ENCODE results near the gene EDN3. TPM values are rescaled to one million over a fixed set of nuclear protein-coding genes. Genes with fewer than 3 reads are reported as not detected.

The EDN3 gene
- total RNA-seq, 1 experiment from 2014 or later, result 41.8 TPM

DNA sequence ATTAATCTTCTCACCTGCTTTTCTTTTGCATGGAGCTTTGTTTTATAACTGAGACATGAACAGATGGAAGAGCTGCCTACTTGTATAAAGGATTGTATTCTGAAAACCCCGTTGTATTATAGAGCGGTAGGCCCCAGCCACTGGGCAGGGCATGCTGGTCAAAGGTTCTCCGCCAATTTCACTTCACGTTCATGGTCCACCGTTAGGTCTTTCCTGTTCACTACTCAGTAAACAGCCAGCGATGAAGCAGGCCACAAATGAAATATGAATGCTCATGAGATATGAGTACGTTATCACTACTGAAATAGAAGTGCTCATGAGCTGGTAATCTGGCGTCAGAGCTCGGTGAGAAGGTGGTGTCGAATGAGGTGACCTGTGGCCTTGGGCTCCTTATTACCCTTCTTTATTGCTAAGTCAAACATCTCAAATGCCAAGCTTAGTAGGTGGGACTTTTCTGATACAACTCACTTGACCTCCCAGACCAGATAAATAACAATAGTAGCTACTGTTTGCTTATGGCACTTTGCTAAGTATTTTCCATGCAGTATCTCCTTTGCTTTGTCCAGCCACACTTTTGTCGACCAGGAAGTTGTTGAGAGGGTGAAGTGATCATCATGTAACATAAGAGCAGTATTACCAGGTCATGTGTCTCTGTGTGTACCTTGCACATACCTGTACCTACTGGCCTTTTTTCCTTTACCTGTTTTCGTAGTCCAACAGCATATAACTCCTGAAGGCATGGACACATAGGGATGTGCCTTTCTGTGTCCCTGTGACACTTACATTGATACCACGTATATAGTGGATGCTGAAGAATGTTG, 16.7 kb downstream of the EDN3 start:
- no peak overlapping the region for H3K4me3 ChIP-seq (ENCODE audit: low read depth, low read length)
- POLR2A ChIA-PET, result no interaction called here
- intact Hi-C loops (cut with micrococcal nuclease; ENCODE audit: unreplicated experiment), result no loop called here
- peaks cover 13% of the 10 kb centered on the region for H3K4me1 Mint-ChIP-seq (ENCODE audit: low read depth, unreplicated experiment)
- no peaks in the 10 kb centered on the region for H3K4me1 ChIP-seq
- no peaks in the 10 kb centered on the region for H3K27me3 ChIP-seq (replicated peaks; ENCODE audit: control insufficient read depth, insufficient read depth, low read length)
- no peak overlapping the region for H3K4me3 Mint-ChIP-seq (ENCODE audit: unreplicated experiment)
- BruUV-seq (replicated peaks), result no TSS peak
- H3K9me3 Mint-ChIP-seq (ENCODE audit: unreplicated experiment), result no peaks in the 10 kb centered on the region
- H3K27me3 Mint-ChIP-seq (ENCODE audit: insufficient read depth, unreplicated experiment), result no peaks in the 10 kb centered on the region
- H3K36me3 ChIP-seq (ENCODE audit: control insufficient read depth, insufficient read depth, low read length), result no peaks in the 10 kb centered on the region
- TF ChIP-seq, protein P1, sequence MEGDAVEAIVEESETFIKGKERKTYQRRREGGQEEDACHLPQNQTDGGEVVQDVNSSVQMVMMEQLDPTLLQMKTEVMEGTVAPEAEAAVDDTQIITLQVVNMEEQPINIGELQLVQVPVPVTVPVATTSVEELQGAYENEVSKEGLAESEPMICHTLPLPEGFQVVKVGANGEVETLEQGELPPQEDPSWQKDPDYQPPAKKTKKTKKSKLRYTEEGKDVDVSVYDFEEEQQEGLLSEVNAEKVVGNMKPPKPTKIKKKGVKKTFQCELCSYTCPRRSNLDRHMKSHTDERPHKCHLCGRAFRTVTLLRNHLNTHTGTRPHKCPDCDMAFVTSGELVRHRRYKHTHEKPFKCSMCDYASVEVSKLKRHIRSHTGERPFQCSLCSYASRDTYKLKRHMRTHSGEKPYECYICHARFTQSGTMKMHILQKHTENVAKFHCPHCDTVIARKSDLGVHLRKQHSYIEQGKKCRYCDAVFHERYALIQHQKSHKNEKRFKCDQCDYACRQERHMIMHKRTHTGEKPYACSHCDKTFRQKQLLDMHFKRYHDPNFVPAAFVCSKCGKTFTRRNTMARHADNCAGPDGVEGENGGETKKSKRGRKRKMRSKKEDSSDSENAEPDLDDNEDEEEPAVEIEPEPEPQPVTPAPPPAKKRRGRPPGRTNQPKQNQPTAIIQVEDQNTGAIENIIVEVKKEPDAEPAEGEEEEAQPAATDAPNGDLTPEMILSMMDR (IDR thresholded peaks at IDR 0.05; ENCODE audit: insufficient read depth in 1 of 2, low read depth in 1 of 2, low read length in 1 of 2, severe bottlenecking in 1 of 2, unreplicated experiment in 1 of 2), result no peak
- H3K27ac Mint-ChIP-seq (ENCODE audit: unreplicated experiment), result no peak overlapping the region
- H3K36me3 Mint-ChIP-seq (ENCODE audit: insufficient read depth, unreplicated experiment), result peaks cover 5% of the 10 kb centered on the region
- DNase-seq, result no peak
- CTCF ChIA-PET, result no interaction called here
- H3K9me3 ChIP-seq, result no peaks in the 10 kb centered on the region

- Mint-ChIP-seq H3K27me3 (ENCODE audit: insufficient read depth, unreplicated experiment) (no peaks in the 10 kb centered on the region), H3K36me3 (ENCODE audit: insufficient read depth, unreplicated experiment) (peaks cover 5% of the 10 kb centered on the region), H3K4me3 (ENCODE audit: unreplicated experiment) (no peak overlapping the region), H3K9me3 (ENCODE audit: unreplicated experiment) (no peaks in the 10 kb centered on the region), H3K27ac (ENCODE audit: unreplicated experiment) (no peak overlapping the region), H3K4me1 (ENCODE audit: low read depth, unreplicated experiment) (peaks cover 13% of the 10 kb centered on the region)
- no peak for DNase-seq
- H3K36me3 ChIP-seq (ENCODE audit: control insufficient read depth, insufficient read depth, low read length), result no peaks in the 10 kb centered on the region
- TF ChIP-seq, protein P1 (IDR thresholded peaks at IDR 0.05; ENCODE audit: insufficient read depth in 1 of 2, low read depth in 1 of 2, low read length in 1 of 2, severe bottlenecking in 1 of 2, unreplicated experiment in 1 of 2), result no peak
- POLR2A ChIA-PET, result no interaction called here
- no TSS peak for BruUV-seq (replicated peaks)
- no peaks in the 10 kb centered on the region for H3K27me3 ChIP-seq (replicated peaks; ENCODE audit: control insufficient read depth, insufficient read depth, low read length)
- H3K9me3 ChIP-seq, result no peaks in the 10 kb centered on the region
- CTCF ChIA-PET, result no interaction called here
- H3K4me1 ChIP-seq, result no peaks in the 10 kb centered on the region
- no peak overlapping the region for H3K4me3 ChIP-seq (ENCODE audit: low read depth, low read length)
- intact Hi-C loops (cut with micrococcal nuclease; ENCODE audit: unreplicated experiment), result no loop called here
Measured at GRCh38 chr20:59318201-59318790, 17.9 kb downstream of the EDN3 start.

DNA sequence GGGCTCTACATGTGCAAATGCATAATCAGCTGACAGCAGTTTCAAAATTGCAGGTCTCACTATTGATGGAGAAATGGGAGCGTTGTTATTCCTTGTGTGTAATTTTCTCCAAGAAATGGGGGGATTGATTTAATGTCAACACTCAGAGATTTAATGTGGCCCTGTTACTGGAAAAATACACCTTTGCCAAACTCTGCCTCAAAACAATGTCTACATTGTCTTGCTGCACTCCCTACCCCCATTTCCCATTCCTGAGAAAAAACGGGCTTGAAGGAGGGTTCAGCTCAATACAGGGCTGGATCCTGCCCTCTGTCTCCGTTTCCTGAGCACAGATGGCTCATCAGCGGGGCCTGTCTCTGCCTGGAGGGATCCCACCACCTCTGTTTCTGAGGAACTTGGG, 18.4 kb downstream of the EDN3 start:
- H3K4me1 Mint-ChIP-seq (ENCODE audit: low read depth, unreplicated experiment), result peaks cover 13% of the 10 kb centered on the region
- DNase-seq, result no peak
- Histone ChIP-seq H3K27me3 (replicated peaks; ENCODE audit: control insufficient read depth, insufficient read depth, low read length) (no peaks in the 10 kb centered on the region), H3K9me3 (no peaks in the 10 kb centered on the region), H3K36me3 (ENCODE audit: control insufficient read depth, insufficient read depth, low read length) (no peaks in the 10 kb centered on the region), H3K4me1 (no peaks in the 10 kb centered on the region), H3K4me3 (ENCODE audit: low read depth, low read length) (no peak overlapping the region)
- CTCF ChIA-PET, result no interaction called here
- intact Hi-C loops (cut with micrococcal nuclease; ENCODE audit: unreplicated experiment), result no loop called here
- POLR2A ChIA-PET, result no interaction called here
- no peak overlapping the region for H3K27ac Mint-ChIP-seq (ENCODE audit: unreplicated experiment)
- TF ChIP-seq, protein P1 (IDR thresholded peaks at IDR 0.05; ENCODE audit: insufficient read depth in 1 of 2, low read depth in 1 of 2, low read length in 1 of 2, severe bottlenecking in 1 of 2, unreplicated experiment in 1 of 2), result no peak
- no TSS peak for BruUV-seq (replicated peaks)
- H3K27me3 Mint-ChIP-seq (ENCODE audit: insufficient read depth, unreplicated experiment), result no peaks in the 10 kb centered on the region
- H3K36me3 Mint-ChIP-seq (ENCODE audit: insufficient read depth, unreplicated experiment), result peaks cover 5% of the 10 kb centered on the region
- no peaks in the 10 kb centered on the region for H3K9me3 Mint-ChIP-seq (ENCODE audit: unreplicated experiment)
- no peak overlapping the region for H3K4me3 Mint-ChIP-seq (ENCODE audit: unreplicated experiment)
